GM12865 (cell line): ENCODE measurements around the gene ADRB2.

ENCODE experiments used
- DNase-seq: peaks from one replicate; pipeline ENCODE4 v3.0.0; 2010; ENCODE audit warnings: low read depth
- H3K4me3 ChIP-seq: 2 replicates; pipeline ENCODE4 v1.5.1; 2011; ENCODE audit warnings: mild to moderate bottlenecking, low read depth, low read length, control low read depth
- CTCF ChIP-seq: IDR thresholded peaks from 2 replicates; pipeline ENCODE4 v1.5.1; 2011; ENCODE audit warnings: low read length, control low read depth, low read depth, inconsistent platforms; ENCODE audit not compliant: insufficient read depth; ENCODE audit errors: missing control alignments

The ADRB2 gene

GRCh38 chr5:148834689-148835088, 8.3 kb downstream of the ADRB2 start:
- DNase-seq = peak; percentile 79
- H3K4me3 ChIP-seq = no peak overlapping the region
- no peak for TF ChIP-seq CTCF

GRCh38 chr5:148836272-148837250, 10.2 kb downstream of the ADRB2 start:
- no peak for TF ChIP-seq CTCF
- no peak for DNase-seq

GRCh38 chr5:148837383-148837782, 11.0 kb downstream of the ADRB2 start:
- no peak for TF ChIP-seq CTCF
- DNase-seq = no peak

More at GRCh38 chr5:148836272-148837250, 10.2 kb downstream of the ADRB2 start:
- H3K4me3 ChIP-seq = no peak overlapping the region

GRCh38 chr5:148838357-148838756, 11.9 kb downstream of the ADRB2 start:
- no peak for DNase-seq
- H3K4me3 ChIP-seq = no peak overlapping the region
- TF ChIP-seq CTCF = no peak

More at GRCh38 chr5:148837383-148837782, 11.0 kb downstream of the ADRB2 start:
- no peak overlapping the region for H3K4me3 ChIP-seq

- no peak for TF ChIP-seq CTCF
- no peak for DNase-seq
- no peak overlapping the region for H3K4me3 ChIP-seq
Observed at GRCh38 chr5:148839960-148840359, 13.5 kb downstream of the ADRB2 start.

- H3K4me3 ChIP-seq = no peak overlapping the region
- DNase-seq = no peak
- no peak for TF ChIP-seq CTCF
Observed at GRCh38 chr5:148840531-148840930, 14.1 kb downstream of the ADRB2 start.
